Skin of body (tissue), 2 donors: ENCODE data around the gene COG3. TPM values are rescaled to one million over a fixed set of nuclear protein-coding genes. Genes with fewer than 3 reads are reported as not detected.

Experiments
- DNase-seq: peaks from one replicate; lab custom pipeline; 2025; lab: John Stamatoyannopoulos, UW
- total RNA-seq: library from RNA; depleted of rRNA; stranded (reverse); fragments of >200 nt; gene quantifications from one replicate; pipeline ENCODE4 v1.2.3, GENCODE V29; 2014

Gene COG3
- total RNA-seq, 1 donor from 2014 or later: 40.9 TPM

GRCh38 chr13:45447050-45447661, 17.6 kb upstream of the COG3 start:
- no peak for DNase-seq

GRCh38 chr13:45448965-45449559, 15.7 kb upstream of the COG3 start:
- no peak for DNase-seq

GRCh38 chr13:45451282-45451681, 13.5 kb upstream of the COG3 start:
- DNase-seq: no peak

- no peak for DNase-seq
Measured at GRCh38 chr13:45454204-45454603, 10.5 kb upstream of the COG3 start.

- no peak for DNase-seq
Measured at GRCh38 chr13:45456196-45456972, 8.4 kb upstream of the COG3 start.

GRCh38 chr13:45464141-45464686, 525 bp upstream of the COG3 start:
- DNase-seq: no peak

GRCh38 chr13:45466359-45466758, 1.6 kb downstream of the COG3 start:
- no peak for DNase-seq

- no peak for DNase-seq
Measured at GRCh38 chr13:45468635-45469034, 3.9 kb downstream of the COG3 start.

- no peak for DNase-seq
Measured at GRCh38 chr13:45472171-45472705, 7.5 kb downstream of the COG3 start.

- DNase-seq: no peak
Measured at GRCh38 chr13:45473627-45474026, 8.9 kb downstream of the COG3 start.

GRCh38 chr13:45474584-45475454, 10.1 kb downstream of the COG3 start:
- no peak for DNase-seq

- DNase-seq: no peak
Measured at GRCh38 chr13:45479661-45480060, 14.9 kb downstream of the COG3 start.

GRCh38 chr13:45481688-45482087, 16.9 kb downstream of the COG3 start:
- no peak for DNase-seq

GRCh38 chr13:45482571-45483173, 17.9 kb downstream of the COG3 start:
- no peak for DNase-seq

GRCh38 chr13:45487604-45488003, 22.9 kb downstream of the COG3 start:
- DNase-seq: no peak

- no peak for DNase-seq
Measured at GRCh38 chr13:45490068-45490467, 25.3 kb downstream of the COG3 start.

GRCh38 chr13:45492538-45492937, 27.8 kb downstream of the COG3 start:
- no peak for DNase-seq

GRCh38 chr13:45496942-45497341, 32.2 kb downstream of the COG3 start:
- DNase-seq: no peak

- DNase-seq: no peak
Measured at GRCh38 chr13:45500492-45501174, 35.9 kb downstream of the COG3 start.

- DNase-seq: no peak
Measured at GRCh38 chr13:45501175-45501526, 36.4 kb downstream of the COG3 start.
